ENCODE data around the gene DIPK1C.

GRCh38 chr18:74397572-74397971, 59.5 kb downstream of the DIPK1C start:
- TF ChIP-seq CTCF (IDR thresholded peaks at IDR 0.05) (no peak), POLR2A (IDR thresholded peaks at IDR 0.05) (no peak), POLR2AphosphoS5 (IDR thresholded peaks at IDR 0.05) (no peak)

Data from suprapubic skin (tissue), 4 donors.